ENCODE results near the gene TKT. TPM values are rescaled to one million over a fixed set of nuclear protein-coding genes. Genes with fewer than 3 reads are reported as not detected.

The TKT gene
- total and polyA plus RNA-seq, 2 of the 4 experiments (the other 2 are of a cell fraction): 280 to 349 TPM

GRCh38 chr3:53188136-53188685 is 67.6 kb downstream of the TKT start:
- POLR2A ChIA-PET (ENCODE audit: unreplicated experiment): no interaction called here
- no peak overlapping the region for H4K91ac ChIP-seq (ENCODE audit: insufficient read depth, low read depth, low read length)
- no peak overlapping the region for H2BK120ac ChIP-seq (ENCODE audit: low read depth, low read length)
- H3K9ac ChIP-seq (ENCODE audit: low read depth, low read length): no peak overlapping the region
- H3K56ac ChIP-seq (ENCODE audit: extremely low read depth, insufficient read depth, low read length): no peak overlapping the region
- H3K4ac ChIP-seq (ENCODE audit: low read depth, low read length): no peak overlapping the region; the same call in 1 of the 2 replicates
- H3K4me3 ChIP-seq (ENCODE audit: insufficient read depth, low read depth, low read length): no peak overlapping the region
- no peak for TF ChIP-seq CHD1 (IDR thresholded peaks at IDR 0.05; ENCODE audit: low read depth, low read length)
- TF ChIP-seq, protein P1, sequence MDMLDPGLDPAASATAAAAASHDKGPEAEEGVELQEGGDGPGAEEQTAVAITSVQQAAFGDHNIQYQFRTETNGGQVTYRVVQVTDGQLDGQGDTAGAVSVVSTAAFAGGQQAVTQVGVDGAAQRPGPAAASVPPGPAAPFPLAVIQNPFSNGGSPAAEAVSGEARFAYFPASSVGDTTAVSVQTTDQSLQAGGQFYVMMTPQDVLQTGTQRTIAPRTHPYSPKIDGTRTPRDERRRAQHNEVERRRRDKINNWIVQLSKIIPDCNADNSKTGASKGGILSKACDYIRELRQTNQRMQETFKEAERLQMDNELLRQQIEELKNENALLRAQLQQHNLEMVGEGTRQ (IDR thresholded peaks at IDR 0.05; ENCODE audit: low read depth, low read length): no peak
- TF ChIP-seq FOS (IDR thresholded peaks at IDR 0.05; ENCODE audit: low read depth, low read length): no peak
- TF ChIP-seq BHLHE40 (IDR thresholded peaks at IDR 0.05; ENCODE audit: low read depth, low read length): no peak
- no peak for TF ChIP-seq RAD21 (IDR thresholded peaks at IDR 0.05; ENCODE audit: low read length)
- TF ChIP-seq MAFK (IDR thresholded peaks at IDR 0.05; ENCODE audit: low read depth, low read length): no peak
- no peak for TF ChIP-seq RFX5 (IDR thresholded peaks at IDR 0.05; ENCODE audit: low read depth, low read length)
- TF ChIP-seq, protein P2, sequence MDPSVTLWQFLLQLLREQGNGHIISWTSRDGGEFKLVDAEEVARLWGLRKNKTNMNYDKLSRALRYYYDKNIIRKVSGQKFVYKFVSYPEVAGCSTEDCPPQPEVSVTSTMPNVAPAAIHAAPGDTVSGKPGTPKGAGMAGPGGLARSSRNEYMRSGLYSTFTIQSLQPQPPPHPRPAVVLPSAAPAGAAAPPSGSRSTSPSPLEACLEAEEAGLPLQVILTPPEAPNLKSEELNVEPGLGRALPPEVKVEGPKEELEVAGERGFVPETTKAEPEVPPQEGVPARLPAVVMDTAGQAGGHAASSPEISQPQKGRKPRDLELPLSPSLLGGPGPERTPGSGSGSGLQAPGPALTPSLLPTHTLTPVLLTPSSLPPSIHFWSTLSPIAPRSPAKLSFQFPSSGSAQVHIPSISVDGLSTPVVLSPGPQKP (IDR thresholded peaks at IDR 0.05; ENCODE audit: borderline replicate concordance, low read depth, low read length): no peak
- no peak for TF ChIP-seq NFE2L2 (IDR thresholded peaks at IDR 0.05; ENCODE audit: low read depth, low read length)
- no peak for TF ChIP-seq MAZ (IDR thresholded peaks at IDR 0.05; ENCODE audit: borderline replicate concordance, low read depth, low read length)
- no peak for TF ChIP-seq POLR2A (IDR thresholded peaks at IDR 0.05; ENCODE audit: low read depth, low read length)
- TF ChIP-seq MXI1 (IDR thresholded peaks at IDR 0.05; ENCODE audit: borderline replicate concordance, low read depth, low read length): no peak
- TF ChIP-seq, protein P3, sequence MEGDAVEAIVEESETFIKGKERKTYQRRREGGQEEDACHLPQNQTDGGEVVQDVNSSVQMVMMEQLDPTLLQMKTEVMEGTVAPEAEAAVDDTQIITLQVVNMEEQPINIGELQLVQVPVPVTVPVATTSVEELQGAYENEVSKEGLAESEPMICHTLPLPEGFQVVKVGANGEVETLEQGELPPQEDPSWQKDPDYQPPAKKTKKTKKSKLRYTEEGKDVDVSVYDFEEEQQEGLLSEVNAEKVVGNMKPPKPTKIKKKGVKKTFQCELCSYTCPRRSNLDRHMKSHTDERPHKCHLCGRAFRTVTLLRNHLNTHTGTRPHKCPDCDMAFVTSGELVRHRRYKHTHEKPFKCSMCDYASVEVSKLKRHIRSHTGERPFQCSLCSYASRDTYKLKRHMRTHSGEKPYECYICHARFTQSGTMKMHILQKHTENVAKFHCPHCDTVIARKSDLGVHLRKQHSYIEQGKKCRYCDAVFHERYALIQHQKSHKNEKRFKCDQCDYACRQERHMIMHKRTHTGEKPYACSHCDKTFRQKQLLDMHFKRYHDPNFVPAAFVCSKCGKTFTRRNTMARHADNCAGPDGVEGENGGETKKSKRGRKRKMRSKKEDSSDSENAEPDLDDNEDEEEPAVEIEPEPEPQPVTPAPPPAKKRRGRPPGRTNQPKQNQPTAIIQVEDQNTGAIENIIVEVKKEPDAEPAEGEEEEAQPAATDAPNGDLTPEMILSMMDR (conservative IDR thresholded peaks at IDR 0.05; ENCODE audit: low read depth, low read length): no peak
- no peak for TF ChIP-seq CEBPB (IDR thresholded peaks at IDR 0.05; ENCODE audit: low read depth, low read length)
- H4K20me1 ChIP-seq (ENCODE audit: insufficient read depth, low read length): peaks cover 6% of the 10 kb centered on the region; the same call in 1 of the 2 replicates
- dilution Hi-C loops (cut with HindIII; ENCODE audit: low sequenced_read_pairs, unreplicated experiment) (no loop called here), in situ Hi-C loops (cut with MboI; ENCODE audit: low sequenced_read_pairs) (no loop called here), intact Hi-C loops (cut with micrococcal nuclease) (no loop called here)
- no peak overlapping the region for H2BK5ac ChIP-seq (ENCODE audit: low read depth, low read length, poor library complexity, severe bottlenecking)
- H2BK15ac ChIP-seq (ENCODE audit: low read depth, low read length): no peak overlapping the region
- H3K27me3 ChIP-seq (ENCODE audit: control insufficient read depth, insufficient read depth, low read length): no peaks in the 10 kb centered on the region
- peaks cover 29% of the 10 kb centered on the region for H3K36me3 ChIP-seq (ENCODE audit: control insufficient read depth, insufficient read depth, low read length)
- no peak overlapping the region for H3K23ac ChIP-seq (ENCODE audit: low read depth, low read length)
- no peaks in the 10 kb centered on the region for H3K9me3 ChIP-seq (ENCODE audit: control insufficient read depth, insufficient read depth, low read length)
- no peak overlapping the region for H2AK5ac ChIP-seq (ENCODE audit: low read depth, low read length)
- no peak for ATAC-seq (ENCODE audit: low read depth)
- no peak overlapping the region for H2BK20ac ChIP-seq (ENCODE audit: low read depth, low read length)
- WGBS, 2 experiments (ENCODE audit: extremely low coverage in 2 of 2, insufficient read length in 1 of 2): 83% methylated on average over 2 of the region's 5 CpGs; no CpG with 5 or more reads in 1 of the 2 experiments
- no peak overlapping the region for H3K18ac ChIP-seq (ENCODE audit: low read depth, low read length)
- no peaks in the 10 kb centered on the region for H3K79me1 ChIP-seq (ENCODE audit: low read depth in 1 of 2, low read length in 2 of 2)
- peaks cover 5% of the 10 kb centered on the region; the same call in 1 of the 2 replicates for H3K9me1 ChIP-seq (ENCODE audit: insufficient read depth, low read length)
- no peak overlapping the region for H3K4me2 ChIP-seq (ENCODE audit: low read depth, low read length)
- CTCF ChIA-PET: no interaction called here
- peaks cover 3% of the 10 kb centered on the region; the same call in 1 of the 2 replicates for H3K4me1 ChIP-seq (ENCODE audit: control insufficient read depth, insufficient read depth, low read length)
- no peak overlapping the region for H4K8ac ChIP-seq (ENCODE audit: low read depth in 2 of 2, low read length in 2 of 2)
- no peak overlapping the region for H3K27ac ChIP-seq (ENCODE audit: insufficient read depth, low read length)
- H4K5ac ChIP-seq (ENCODE audit: low read depth, low read length): no peak overlapping the region
- no peak overlapping the region for H2AK9ac ChIP-seq (replicated peaks; ENCODE audit: low read depth, low read length, poor library complexity)
- no peak for DNase-seq
- no TSS peak for BruUV-seq (replicated peaks)
- H3K14ac ChIP-seq (replicated peaks; ENCODE audit: low read depth, low read length): no peak overlapping the region
- no peak overlapping the region for H2AFZ ChIP-seq (replicated peaks; ENCODE audit: low read length, poor library complexity)

Data from IMR-90 (cell line).